ENCODE measurements around the gene OR8D2. TPM values are rescaled to one million over a fixed set of nuclear protein-coding genes. Genes with fewer than 3 reads are reported as not detected.

Gene OR8D2
- total and polyA plus RNA-seq, 2 of the 13 experiments (the other 11 are each of a cell fraction or from before 2014, with no cell fraction given), result not detected

DNA sequence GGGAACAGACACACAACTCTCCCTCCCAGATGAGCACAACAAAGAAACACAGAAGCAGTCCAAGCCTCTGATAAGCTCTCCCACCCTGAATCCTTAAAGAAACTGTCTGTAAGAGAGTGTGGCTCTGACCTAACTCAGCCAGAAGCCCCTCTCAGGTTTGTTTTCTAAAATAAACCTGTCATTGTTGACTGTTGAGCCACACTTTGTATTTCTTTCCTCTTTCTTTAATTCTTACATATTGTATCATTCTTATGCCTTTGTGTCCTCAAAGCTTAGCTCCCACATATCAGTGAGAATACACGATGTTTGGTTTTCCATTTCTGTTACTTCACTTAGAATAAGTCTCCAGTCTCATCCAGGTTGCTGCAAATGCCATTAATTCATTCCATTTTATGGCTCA is 7.8 kb upstream of the OR8D2 start:
- no TSS peak for BruUV-seq (replicated peaks)
- in situ Hi-C loops (cut with HindIII; ENCODE audit: extremely low pct_ligation_motif_present, low pct_unique_long_range_greater_than_20kb), result no loop called here
- H3K27ac ChIP-seq (ENCODE audit: extremely low read length, insufficient read depth, low read length), result no peak overlapping the region
- no peaks in the 10 kb centered on the region for H3K79me2 ChIP-seq (ENCODE audit: insufficient read depth, low read length)
- CTCF ChIA-PET (ENCODE audit: low intra/inter-chr PET ratio, low total read pairs), result no interaction called here
- H2AFZ ChIP-seq (ENCODE audit: low read length), result no peak overlapping the region
- intact Hi-C loops (cut with micrococcal nuclease; ENCODE audit: unreplicated experiment), result no loop called here
- FAIRE-seq (no peak), DNase-seq (ENCODE audit: low spot score) (no peak), ATAC-seq (no peak)
- H3K4me1 ChIP-seq (ENCODE audit: insufficient read depth, low read length), result no peaks in the 10 kb centered on the region
- POLR2A ChIA-PET, result no interaction called here
- H3K36me3 ChIP-seq (replicated peaks in 1 of 2; ENCODE audit: control insufficient read depth in 1 of 2, insufficient read depth in 2 of 2, low read length in 2 of 2), result no peaks in the 10 kb centered on the region
- no peak overlapping the region for H3K4me2 ChIP-seq (ENCODE audit: low read depth, low read length)
- no peaks in the 10 kb centered on the region for H3K27me3 ChIP-seq (ENCODE audit: control insufficient read depth in 1 of 2, insufficient read depth in 2 of 2, low read length in 2 of 2)
- H3K4me3 ChIP-seq (replicated peaks in 1 of 3; ENCODE audit: insufficient read depth in 1 of 3, low read depth in 2 of 3, low read length in 3 of 3), result no peak overlapping the region
- TF ChIP-seq ZNF451 (CRISPR knock-in tag; IDR thresholded peaks at IDR 0.05), result no peak
- no peak for TF ChIP-seq ZSCAN12 (CRISPR knock-in tag; IDR thresholded peaks at IDR 0.05)
- TF ChIP-seq ZNF264 (CRISPR knock-in tag; IDR thresholded peaks at IDR 0.05), result no peak
- no peak for TF ChIP-seq ZNF543 (CRISPR knock-in tag; IDR thresholded peaks at IDR 0.05)
- H3K9ac ChIP-seq (ENCODE audit: insufficient read depth, low read depth, low read length), result no peak overlapping the region
- no peaks in the 10 kb centered on the region for H4K20me1 ChIP-seq (ENCODE audit: insufficient read depth, low read length)
- H3K9me3 ChIP-seq (ENCODE audit: low read length), result no peaks in the 10 kb centered on the region
- WGBS (ENCODE audit: low lambda C conversion rate), result 0% methylated on average over 1 of the region's 1 CpG

DNA sequence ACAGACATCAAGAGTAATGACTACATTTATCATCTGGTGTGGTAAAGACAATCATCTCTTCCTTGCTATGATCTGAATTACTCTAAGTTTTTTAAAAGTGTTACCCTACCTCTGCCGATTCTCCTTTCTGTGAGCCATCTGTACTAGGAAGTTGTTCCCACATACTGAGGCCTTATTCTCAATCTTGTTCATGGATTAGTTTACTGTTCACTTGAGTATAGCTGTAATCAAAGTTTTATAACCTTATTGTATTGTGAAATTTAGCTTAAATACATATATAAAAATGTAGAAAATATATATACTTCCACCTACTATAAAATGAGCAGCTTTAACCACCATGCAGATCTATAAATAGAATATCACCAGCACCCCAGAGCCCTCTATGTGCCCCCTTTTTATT is 2.4 kb upstream of the OR8D2 start:
- 43% methylated on average over 1 of the region's 1 CpG for WGBS (ENCODE audit: low lambda C conversion rate)
- FAIRE-seq (no peak), DNase-seq (ENCODE audit: low spot score) (no peak), ATAC-seq (no peak)
- no peaks in the 10 kb centered on the region for H3K36me3 ChIP-seq (replicated peaks in 1 of 2; ENCODE audit: control insufficient read depth in 1 of 2, insufficient read depth in 2 of 2, low read length in 2 of 2)
- intact Hi-C loops (cut with micrococcal nuclease; ENCODE audit: unreplicated experiment), result no loop called here
- no peak overlapping the region for H2AFZ ChIP-seq (ENCODE audit: low read length)
- no peaks in the 10 kb centered on the region for H4K20me1 ChIP-seq (ENCODE audit: insufficient read depth, low read length)
- no TSS peak for BruUV-seq (replicated peaks)
- H3K9ac ChIP-seq (ENCODE audit: insufficient read depth, low read depth, low read length), result no peak overlapping the region
- no peaks in the 10 kb centered on the region for H3K9me3 ChIP-seq (ENCODE audit: low read length)
- POLR2A ChIA-PET, result no interaction called here
- no peak overlapping the region for H3K4me3 ChIP-seq (replicated peaks in 1 of 3; ENCODE audit: insufficient read depth in 1 of 3, low read depth in 2 of 3, low read length in 3 of 3)
- H3K79me2 ChIP-seq (ENCODE audit: insufficient read depth, low read length), result no peaks in the 10 kb centered on the region
- no peak overlapping the region for H3K27ac ChIP-seq (ENCODE audit: extremely low read length, insufficient read depth, low read length)
- no peaks in the 10 kb centered on the region for H3K4me1 ChIP-seq (ENCODE audit: insufficient read depth, low read length)
- in situ Hi-C loops (cut with HindIII; ENCODE audit: extremely low pct_ligation_motif_present, low pct_unique_long_range_greater_than_20kb), result no loop called here
- CTCF ChIA-PET (ENCODE audit: low intra/inter-chr PET ratio, low total read pairs), result no interaction called here
- no peak overlapping the region for H3K4me2 ChIP-seq (ENCODE audit: low read depth, low read length)
- H3K27me3 ChIP-seq (ENCODE audit: control insufficient read depth in 1 of 2, insufficient read depth in 2 of 2, low read length in 2 of 2), result no peaks in the 10 kb centered on the region
- TF ChIP-seq RFXANK (CRISPR knock-in tag; IDR thresholded peaks at IDR 0.05) (no peak), HNRNPK (IDR thresholded peaks at IDR 0.05; ENCODE audit: low read depth, low read length, poor library complexity, severe bottlenecking) (no peak), HDAC2 (CRISPR knock-in tag; IDR thresholded peaks at IDR 0.05) (no peak), STAG1 (CRISPR knock-in tag; IDR thresholded peaks at IDR 0.05) (no peak), ZSCAN21 (CRISPR knock-in tag; IDR thresholded peaks at IDR 0.05; ENCODE audit: borderline replicate concordance) (no peak), ZNF768 (CRISPR knock-in tag; IDR thresholded peaks at IDR 0.05) (no peak)
- TF ChIP-seq, protein P1, sequence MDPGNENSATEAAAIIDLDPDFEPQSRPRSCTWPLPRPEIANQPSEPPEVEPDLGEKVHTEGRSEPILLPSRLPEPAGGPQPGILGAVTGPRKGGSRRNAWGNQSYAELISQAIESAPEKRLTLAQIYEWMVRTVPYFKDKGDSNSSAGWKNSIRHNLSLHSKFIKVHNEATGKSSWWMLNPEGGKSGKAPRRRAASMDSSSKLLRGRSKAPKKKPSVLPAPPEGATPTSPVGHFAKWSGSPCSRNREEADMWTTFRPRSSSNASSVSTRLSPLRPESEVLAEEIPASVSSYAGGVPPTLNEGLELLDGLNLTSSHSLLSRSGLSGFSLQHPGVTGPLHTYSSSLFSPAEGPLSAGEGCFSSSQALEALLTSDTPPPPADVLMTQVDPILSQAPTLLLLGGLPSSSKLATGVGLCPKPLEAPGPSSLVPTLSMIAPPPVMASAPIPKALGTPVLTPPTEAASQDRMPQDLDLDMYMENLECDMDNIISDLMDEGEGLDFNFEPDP (CRISPR knock-in tag; conservative IDR thresholded peaks at IDR 0.05), result no peak
- TF ChIP-seq, protein P2, sequence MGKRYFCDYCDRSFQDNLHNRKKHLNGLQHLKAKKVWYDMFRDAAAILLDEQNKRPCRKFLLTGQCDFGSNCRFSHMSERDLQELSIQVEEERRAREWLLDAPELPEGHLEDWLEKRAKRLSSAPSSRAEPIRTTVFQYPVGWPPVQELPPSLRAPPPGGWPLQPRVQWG (CRISPR knock-in tag; IDR thresholded peaks at IDR 0.05; ENCODE audit: borderline replicate concordance, low read depth), result no peak
